ENCODE data around the gene PHACTR3.

The PHACTR3 gene

DNA sequence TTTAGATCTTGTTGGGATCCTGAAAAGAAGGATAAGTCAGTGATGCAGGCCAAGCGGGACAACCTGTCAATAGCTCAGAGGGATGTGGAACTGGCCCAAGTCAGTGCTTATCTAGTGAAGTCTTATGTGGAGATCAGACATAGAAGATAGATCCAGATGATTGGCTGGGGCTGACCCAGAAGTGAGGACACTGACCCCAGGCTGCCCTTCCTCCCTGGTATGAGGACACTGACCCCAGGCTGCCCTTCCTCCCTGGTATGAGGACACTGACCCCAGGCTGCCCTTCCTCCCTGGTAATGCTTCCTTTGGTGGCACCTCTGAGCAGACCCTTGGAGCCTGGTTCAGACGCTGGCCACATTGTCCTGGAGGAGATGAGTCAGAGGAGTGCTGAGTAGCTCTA is 159.7 kb downstream of the PHACTR3 start:
- no peak for DNase-seq

DNA sequence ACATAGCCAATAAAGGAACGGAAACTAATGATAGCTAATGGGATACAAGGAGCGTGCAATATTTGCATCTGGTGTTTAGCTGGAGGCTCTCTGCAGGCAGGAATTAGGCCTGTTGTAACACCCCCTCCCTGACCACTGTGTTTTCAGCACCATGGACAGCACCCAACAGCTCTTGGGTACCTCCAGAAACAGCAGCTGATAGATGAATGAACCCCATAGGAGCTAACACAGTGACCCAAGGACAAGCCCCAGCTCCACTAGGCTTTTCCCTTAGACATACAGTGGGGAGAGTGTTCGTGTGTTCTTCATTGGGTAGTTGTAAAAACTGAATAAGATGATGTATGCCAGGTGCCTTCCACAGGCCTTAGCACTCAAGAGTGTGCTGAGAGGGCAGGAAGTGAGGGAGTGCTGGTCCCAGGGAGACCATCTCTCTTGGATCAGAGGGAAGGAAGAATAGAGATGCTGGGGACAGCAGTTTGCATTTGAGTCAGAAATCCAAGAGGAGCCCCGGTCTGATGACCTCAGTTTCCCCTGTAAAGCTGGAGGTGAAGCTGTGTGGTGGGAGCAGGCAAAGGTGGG is 161.3 kb downstream of the PHACTR3 start:
- no peak for DNase-seq

DNA sequence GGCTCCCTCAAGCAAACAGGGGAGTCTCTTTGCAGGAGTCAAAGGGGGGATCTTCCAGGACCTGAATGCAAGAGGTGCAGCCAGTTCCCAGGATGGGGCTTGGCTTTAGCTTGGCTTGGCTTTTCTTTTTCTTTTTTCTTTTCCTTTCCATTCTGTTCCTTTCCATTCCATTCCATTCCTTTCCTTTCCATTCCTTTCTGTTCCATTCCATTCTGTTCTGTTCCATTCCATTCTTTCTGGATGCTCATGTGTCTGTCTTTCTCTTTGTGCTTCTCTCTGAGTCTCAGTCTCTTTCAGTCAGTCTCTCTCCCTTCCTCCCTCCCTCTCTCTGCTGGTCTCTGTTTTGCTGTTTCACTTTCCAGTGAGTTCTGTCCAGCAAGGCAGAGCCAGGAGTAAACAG is 163.3 kb downstream of the PHACTR3 start:
- no peak for DNase-seq

DNA sequence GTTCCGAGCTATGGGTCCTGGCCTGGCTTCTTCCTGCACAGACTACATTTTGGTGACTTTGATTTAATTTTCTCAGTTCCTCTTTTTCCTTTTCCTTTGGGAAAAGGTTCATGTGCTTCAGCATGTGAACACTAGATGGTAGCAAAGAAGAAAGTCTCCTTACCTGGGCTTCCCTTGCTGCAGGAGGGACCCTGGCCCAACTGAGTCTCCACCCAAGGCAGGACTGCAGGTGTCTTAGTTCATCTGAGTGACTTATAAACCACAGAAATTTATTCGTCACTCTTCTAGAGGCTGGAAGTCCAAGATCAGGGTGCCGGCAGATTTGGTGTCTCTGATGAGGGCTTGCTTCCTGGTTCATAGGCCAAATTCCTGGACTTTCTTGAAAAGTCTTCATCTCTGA is 165.9 kb downstream of the PHACTR3 start:
- DNase-seq: no peak

DNA sequence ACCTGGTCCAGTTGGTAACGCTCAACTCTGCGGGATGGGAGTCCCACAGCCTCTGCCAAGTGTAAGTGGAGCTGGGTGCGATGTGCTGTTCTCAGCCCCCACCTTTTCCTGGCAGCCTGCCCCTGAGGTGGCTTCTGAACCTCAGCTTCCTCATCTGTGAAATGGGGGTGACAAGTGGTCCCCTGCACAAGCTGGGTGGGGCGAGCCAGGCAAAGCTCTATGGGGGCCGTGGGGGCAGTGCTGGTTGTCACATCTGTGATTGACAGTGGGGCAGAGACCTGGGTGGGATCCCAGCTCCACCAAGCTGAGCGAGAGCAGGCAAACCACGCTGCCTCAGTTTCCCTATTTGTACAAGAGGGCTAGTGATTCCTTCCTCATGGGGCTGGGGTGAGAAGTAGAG is 166.5 kb downstream of the PHACTR3 start:
- no peak for DNase-seq

DNA sequence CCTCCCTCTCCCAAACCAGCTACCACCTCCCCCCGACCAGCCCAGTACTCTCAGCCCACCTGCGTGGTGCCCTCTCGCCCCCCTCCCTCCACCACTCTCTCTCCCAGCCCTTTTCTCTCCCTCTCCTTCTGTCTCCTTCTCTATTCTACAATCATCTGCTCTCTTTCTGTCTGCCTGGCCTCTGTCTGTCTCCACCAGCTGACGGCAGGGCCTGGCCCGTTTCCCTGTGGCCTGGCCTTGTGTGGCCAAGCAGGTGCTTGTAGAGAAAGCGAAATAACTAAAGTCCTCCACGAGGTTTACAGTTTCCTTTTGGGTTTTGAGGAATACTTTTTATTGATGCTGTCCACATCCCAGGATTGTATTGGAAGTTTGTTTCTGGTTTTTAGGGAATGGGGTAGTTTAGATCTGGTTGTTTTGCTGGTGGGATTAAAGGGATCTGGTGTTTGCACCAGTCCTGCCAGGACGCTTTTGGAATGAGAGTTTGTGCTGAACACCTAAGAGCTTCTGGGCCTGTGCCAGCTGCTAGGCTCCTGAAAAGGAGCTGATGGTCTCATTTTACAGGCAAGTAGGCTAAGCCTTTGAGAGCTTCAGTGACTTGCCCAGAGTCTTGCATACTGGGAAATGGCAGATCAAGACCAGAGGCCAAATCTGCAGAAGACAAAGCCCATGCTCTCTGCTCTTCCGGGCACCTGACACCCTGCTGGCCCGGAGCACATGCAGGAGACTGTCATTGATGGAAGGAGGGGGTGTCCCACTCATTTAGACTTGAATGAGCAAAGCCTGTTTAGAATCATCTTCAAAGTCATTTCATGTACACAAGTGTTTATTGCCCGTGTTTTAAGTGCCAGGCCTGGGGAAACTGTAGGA is 167.4 kb downstream of the PHACTR3 start:
- no peak for DNase-seq

DNA sequence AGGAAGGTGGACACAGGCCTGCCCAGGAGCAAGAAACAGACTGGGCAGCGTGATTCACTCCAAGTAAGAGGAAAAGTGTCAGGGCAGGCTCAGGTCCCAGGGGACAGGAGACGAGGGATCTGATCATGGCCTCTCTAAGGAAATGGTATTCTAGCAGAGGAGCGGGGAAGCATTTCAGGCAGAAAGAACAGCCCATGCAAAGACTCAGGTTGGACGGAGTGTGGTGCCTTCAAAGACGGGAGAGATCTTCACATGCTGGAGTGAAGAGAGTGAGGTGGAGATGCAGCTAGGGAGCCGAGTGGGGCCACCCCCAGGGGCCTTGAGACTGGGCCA is 168.0 kb downstream of the PHACTR3 start:
- DNase-seq: no peak

DNA sequence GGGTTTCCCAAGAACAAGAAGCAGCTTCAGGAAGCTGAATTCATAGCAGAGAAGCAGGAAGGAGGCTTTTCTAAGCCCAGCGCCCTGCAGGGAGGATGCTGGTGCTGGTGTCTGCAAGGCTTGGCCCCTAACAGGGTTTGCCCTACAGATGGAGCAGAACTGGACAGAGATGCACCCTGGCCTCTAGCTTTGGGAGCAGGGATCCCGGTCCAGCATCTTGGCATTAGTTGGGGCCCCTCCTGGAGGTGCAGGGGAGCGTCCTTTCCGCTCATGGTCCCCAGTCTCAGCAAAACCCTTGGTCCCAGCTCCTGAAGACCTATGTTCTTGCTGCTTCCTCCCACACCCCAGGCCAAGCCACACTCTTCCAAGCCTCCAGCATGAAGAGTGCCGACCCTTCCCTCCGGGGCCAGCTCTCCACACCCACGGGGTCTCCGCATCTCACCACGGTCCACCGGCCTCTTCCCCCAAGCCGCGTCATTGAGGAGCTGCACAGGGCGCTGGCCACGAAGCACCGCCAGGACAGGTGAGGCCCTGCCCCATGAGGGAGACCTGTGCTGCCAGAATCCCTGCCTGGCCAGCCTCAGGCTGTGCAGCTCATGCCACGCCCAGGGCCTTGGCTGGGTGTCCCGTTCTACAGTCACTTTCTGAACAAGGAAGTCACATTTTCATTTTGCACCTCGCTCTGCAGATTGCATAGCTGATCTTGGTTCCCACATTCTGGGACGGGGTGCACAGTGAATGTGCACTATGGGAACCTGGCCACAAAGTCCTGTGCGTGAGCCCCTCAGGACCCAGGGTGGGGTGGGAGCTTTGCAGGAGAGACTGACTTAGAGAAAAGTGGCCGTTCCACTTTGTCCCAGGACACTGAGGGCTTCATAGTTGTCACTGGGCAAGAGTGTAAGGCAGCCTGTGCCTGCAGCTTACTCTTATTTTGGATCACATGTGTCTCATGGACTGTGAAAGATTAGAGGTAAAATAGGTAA is 168.9 kb downstream of the PHACTR3 start:
- DNase-seq: no peak

DNA sequence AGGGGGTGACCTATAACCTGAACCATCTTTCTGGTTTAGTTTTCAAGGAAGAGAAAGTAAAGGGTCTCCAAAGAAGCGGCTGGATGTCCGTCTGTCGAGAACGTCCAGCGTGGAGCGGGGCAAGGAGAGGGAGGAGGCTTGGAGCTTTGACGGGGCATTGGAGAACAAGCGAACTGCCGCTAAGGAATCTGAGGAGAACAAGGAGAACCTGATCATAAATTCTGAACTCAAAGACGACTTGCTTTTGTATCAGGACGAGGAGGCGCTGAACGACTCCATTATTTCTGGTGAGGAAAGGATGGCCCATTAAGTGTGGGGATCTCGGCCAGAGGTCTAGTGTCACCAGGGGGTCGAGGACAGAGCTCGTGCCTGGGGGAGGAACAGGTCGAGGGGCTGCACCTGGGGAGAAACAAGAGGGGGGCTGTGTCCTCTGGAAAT is 169.9 kb downstream of the PHACTR3 start:
- no peak for DNase-seq

DNA sequence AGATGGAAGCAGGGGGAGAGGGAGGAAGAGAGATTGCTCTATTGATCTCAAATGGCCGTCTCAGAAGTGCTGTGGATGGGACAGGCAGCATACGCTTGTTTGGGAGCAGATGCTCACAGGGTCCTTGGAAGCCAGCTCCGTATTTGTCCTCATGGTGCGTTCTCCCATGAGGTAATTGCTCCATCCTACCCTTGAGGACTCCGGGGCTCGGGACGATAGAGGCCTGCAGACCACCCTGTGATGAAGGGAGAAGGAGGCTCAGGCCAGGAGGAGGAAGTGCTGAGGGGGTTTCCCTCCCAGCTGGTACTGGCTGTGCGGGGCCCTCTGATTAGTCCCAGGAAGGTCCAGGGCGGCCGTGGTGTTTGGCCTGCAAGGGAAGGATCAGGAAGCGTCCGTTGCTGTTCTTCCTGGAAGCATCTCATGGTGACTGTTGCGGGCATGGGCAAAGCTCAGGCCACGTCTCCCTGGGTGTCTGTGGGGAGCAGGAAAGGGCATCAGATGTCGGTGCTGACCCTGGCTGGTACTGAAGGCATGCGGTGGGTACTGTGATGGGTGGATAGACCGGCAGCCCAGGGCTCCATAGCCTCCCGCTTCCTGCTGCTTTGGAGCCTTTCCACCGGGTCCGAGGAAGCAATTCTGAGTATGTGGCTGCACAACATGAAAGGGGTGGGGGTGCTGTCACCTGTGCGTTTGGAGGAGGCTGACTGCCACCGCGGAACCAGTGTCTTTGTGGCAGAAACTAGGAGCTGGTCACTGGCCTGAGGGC is 170.8 kb downstream of the PHACTR3 start:
- DNase-seq: no peak

DNA sequence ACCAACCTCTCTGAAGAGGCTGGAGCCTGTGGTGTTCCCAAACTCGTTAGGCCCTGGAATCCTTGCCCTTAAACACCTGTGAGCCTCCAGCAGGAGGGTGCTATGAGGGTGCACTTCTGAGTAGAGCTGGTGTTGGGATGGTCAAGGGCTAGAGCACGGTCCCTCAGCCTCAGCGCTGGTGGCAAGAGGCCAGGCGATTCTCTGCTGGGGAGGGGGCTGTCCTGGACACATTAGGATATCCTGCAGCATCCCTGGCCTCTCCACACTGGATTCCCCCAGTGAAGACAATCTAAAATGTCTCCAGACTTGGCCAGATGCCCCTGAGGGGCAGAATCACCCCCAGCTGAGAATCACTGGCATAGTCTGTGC is 171.3 kb downstream of the PHACTR3 start:
- DNase-seq: no peak

DNA sequence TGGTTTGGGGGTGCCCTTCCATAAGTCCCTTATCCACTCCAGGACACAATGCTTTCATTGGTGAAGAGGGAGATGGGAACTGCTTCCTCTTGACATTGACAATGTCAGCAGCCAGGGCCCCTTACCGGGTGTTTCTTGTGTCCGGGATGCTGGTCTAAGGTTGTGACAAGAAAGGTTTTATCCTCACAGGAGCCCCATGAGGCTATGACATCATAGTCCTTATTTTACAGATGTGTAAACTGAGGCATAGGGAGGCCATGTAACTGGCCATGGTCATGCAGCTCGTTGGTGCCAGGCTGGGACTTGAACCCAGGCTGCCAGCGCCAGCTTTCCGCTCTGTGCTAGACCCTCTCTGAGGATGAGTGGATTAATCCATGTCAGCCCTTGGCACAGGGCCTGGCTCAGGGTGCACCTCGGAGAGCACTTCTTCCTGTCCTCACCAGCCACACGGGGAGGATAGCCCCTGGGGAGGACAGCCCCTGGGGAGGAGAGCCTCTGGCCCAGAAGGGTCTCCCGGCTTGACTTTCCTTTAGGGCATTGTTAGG is 171.8 kb downstream of the PHACTR3 start:
- DNase-seq: no peak

DNA sequence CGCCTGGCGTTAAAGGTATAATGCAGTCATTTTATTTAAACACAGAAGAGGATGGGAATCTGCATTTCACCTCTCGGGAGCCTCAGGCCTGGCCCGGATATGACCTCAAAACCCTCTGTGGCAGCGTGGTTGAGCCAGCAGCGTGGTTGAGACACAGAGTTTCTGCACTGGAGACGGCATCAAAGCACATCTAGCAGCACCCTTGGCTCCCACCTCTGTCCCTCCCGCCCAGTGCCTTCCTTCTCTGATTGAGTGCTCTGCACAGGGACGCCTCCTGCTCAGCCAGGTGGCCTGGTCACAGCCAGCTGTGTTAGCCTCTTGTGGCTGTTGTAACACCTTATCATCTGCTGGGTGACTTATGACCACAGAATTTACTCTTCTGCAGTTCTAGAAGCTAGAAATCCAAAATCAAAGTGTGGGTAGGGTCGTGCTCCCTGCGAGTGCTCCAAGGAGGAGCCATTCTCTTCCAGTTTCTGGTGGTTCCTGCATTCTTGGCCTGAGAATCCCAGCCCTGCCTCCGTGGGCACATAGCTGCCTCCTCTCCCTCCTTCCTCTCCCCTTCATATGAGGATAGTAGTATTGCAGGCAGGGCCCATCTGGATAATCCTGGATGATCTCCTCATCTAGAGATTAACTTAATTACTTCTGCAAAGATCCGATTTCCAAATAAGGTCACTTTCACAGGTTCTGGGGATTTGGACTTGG is 172.4 kb downstream of the PHACTR3 start:
- no peak for DNase-seq

DNA sequence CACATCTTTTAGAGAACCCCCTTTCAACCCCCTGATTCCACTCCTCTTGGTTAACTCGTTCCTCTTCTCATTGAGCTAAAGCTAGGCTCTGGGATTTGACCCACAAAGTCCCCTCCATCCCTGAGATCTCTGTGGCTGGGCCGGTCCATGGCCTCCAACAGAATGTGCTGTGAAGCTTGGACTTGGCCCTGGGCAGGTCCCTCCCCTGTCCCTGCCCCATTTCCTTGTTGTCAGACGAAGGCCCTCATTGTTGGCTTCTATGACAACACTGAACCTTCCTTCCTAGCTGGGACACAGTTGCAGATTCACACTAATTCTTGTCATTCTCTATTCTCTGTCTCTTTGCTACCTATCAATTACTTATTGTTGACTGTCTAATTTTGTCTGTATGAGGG is 173.0 kb downstream of the PHACTR3 start:
- DNase-seq: no peak

DNA sequence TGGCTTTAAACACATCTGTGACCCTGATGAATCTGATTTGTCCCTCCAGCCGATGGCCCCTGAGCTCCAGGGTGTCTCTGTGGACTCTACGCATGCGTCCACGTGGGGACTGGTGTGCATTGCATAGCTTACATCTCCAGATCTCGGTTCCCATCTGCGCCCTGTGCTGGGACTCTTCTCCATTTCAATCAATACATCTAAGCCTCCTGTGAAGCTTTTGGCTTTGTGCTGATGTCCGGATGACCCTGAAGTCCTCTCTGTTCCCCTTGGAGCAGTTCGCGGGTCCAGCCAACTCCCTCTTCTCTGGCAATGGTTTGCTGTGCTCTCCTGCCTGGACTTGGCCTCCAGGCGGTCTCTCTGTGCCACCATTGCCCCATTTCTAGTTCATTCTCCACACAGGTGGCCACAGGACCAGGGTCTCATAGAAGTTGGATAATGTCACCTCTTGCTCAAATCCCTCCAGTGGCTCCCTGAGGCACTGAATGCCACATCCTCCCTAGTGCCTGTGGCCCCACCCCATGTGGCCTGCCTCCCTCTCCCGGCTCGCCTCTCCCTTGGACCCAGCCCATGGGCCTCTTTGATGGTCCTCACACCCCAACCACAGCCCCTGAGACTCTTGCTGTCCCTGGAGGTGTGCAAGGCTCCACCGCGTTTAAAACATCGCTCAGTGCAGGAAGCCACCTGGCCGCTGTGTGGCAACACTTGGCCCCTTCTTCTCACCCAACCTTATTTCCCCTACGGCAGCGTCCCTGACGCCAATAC is 173.7 kb downstream of the PHACTR3 start:
- DNase-seq: no peak

DNA sequence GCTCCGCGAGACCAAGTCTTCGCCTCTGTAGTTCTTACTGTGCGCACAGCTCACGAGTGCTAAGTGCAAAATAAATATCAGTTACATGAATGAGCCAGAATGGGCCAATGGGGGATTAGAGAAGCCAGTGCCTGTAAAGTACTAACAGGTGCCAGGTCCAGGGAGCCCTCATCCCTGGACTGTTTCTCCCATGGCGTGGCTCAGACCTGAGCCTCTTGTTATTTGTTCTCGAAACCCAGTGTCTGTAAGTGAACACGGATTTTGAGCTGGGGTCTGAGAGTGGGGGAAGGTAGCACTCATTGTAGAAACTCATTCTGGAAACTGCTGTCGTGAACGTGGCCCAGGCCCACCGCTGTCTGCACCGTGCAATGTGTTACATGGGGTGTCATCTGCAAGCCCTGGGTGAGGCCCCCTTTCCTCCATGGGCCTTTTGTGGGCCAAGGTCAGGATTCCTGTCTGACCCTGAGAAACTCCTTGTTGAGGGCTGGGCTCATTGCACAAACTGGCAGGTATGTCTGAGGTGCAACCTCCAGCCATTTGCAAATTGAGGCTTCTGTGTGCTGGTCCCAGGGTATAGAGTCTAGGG is 174.4 kb downstream of the PHACTR3 start:
- DNase-seq: no peak

DNA sequence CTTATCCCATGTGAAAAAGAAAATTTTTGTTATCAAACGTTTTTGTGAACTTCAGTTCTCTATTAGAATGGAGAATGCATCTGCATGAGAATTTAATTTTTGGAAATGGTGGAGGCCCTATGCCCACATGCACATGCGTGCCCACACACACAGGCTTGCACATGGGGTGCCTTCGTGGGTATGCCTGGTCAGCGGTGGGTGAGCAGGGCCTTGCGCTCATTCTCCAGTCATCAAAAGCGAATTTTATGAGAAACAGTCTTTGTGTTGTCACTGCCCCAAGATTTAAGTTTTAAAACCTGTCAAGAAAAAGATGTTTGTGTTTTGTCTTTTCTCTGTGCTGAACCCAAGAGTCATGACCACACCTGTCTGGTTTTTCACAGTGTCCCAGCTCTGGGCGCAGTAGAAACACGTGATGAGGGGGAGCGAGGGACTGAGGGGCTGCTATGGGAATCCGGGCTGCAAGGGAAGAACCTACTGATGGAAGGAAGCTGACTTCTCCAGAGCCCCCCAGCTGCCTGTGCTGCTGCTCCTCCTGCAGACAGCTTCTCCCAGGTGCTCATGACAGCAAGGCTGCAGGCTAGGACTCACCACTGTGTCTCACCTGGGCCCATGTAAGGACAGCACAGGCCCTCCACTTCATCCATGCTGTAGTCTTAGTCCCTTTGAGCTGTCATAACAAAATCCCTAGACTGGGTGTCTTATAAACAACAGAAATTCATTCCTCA is 175.5 kb downstream of the PHACTR3 start:
- DNase-seq: no peak

DNA sequence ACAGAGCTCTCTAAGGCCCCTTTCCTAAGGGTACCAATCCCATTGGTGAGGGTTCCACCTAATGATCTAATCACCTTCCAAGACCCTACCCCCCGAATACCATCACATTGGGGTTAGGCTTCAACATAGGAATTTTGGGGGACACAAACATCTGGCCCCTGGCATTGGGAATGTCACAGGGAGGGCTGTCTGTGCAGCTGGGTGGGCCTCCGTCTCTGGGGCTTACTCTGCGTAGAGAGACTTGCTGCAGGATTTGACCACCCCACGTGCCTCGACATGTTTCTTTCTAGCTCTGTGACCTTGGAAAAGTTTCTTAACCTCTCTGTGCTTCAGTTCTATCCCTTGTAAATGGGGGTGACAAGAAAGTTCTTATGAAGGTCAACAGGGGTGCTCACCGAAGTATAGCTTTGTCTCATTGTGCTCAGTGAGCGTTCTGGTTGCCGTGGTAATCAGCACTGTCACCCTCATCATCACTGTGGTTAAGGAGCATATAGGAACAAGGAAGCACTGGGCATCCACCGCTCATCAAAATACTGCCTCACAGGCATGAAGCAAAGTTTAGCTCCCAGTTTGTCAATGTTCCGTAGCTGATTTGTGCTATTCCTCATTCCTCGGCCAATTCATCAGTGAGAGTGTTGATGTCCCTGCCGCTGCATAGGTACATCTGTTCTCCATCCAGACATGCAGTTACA is 176.3 kb downstream of the PHACTR3 start:
- DNase-seq: no peak

DNA sequence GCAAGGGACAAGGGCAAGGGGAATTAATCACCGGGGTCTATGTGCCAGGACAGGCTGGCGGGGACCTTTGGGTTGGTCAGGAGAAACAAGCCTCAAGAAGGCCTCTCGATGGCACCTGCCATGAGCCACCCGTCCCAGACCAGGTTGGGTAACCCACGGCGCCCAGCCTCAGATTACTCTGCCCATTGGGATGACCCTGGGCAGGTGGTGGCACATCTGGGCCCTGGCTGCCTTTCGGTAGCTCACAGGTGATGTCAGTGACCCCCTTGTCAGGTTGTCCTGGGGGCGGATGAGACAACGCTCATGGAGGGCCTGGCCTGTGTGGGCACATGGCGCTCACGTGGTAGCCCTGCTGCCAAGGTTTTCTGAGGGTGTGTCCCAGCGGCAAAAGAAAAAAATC is 176.9 kb downstream of the PHACTR3 start:
- DNase-seq: no peak
